Gastrocnemius medialis (tissue), 4 donors: Measurements from ENCODE around the gene TAGAP.

ENCODE experiments used
- CTCF ChIP-seq, 5 experiments: fragments of 450-650 bp in 3 of 5; fragments of 200-600 bp in 2 of 5; sonication (generic) in 2 of 5; IDR thresholded peaks in 4 of 5; conservative IDR thresholded peaks in 1 of 5; 1 replicate in 4 of 5; 2 replicates in 1 of 5; pipeline ENCODE4 v1.5.1; 2016 to 2019; ENCODE audit warnings: antibody characterized with exemption in 5 of 5, mild to moderate bottlenecking in 3 of 5, moderate library complexity in 3 of 5
- POLR2A ChIP-seq, 2 donors: fragments of 450-650 bp; IDR thresholded peaks; one replicate each; pipeline ENCODE4 v1.6.1; 2017; ENCODE audit warnings: antibody characterized with exemption in 2 of 2, mild to moderate bottlenecking in 2 of 2, moderate library complexity in 2 of 2

GRCh38 chr6:159059885-159060506, 15.2 kb upstream of the TAGAP start:
- no peak for TF ChIP-seq CTCF (IDR thresholded peaks at IDR 0.05 in 4 of 5, conservative IDR thresholded peaks at IDR 0.05 in 1 of 5)
- TF ChIP-seq POLR2A (IDR thresholded peaks at IDR 0.05) = no peak
